Cardiac muscle cell (in vitro differentiated cells and primary cell): ENCODE data around the gene ZP4. TPM values are rescaled to one million over a fixed set of nuclear protein-coding genes. Genes with fewer than 3 reads are reported as not detected.

Experiments used
- DNase-seq, 2 donors: peaks; one replicate each; pipeline versions ENCODE4 v3.0.0 to v3.0.0-alpha.2; 2010 to 2017; ENCODE audit warnings: low read depth in 1 of 2, low spot score in 1 of 2
- H3K27ac ChIP-seq: fragments of 200-600 bp; sonication (generic); 2 replicates; pipeline ENCODE4 v1.5.1; 2016
- H3K27me3 ChIP-seq: fragments of 200-600 bp; sonication (generic); 2 replicates; pipeline ENCODE4 v1.6.0; 2016; ENCODE audit warnings: control low read depth
- H3K36me3 ChIP-seq: fragments of 200-600 bp; sonication (generic); 2 replicates; pipeline ENCODE4 v1.5.1; 2016; ENCODE audit warnings: control low read depth
- H3K4me1 ChIP-seq: fragments of 200-600 bp; sonication (generic); 2 replicates; pipeline ENCODE4 v1.8.1; 2017; ENCODE audit warnings: low read depth, mild to moderate bottlenecking, mixed run types
- H3K4me3 ChIP-seq: fragments of 200-600 bp; sonication (generic); 2 replicates; pipeline ENCODE4 v1.5.1; 2016; ENCODE audit warnings: mild to moderate bottlenecking
- H3K9me3 ChIP-seq: fragments of 200-600 bp; sonication (generic); 2 replicates; pipeline ENCODE4 v1.5.1; 2017; ENCODE audit warnings: low read depth, mild to moderate bottlenecking, control low read depth
- CTCF ChIP-seq: IDR thresholded peaks from 2 replicates; pipeline ENCODE4 v1.5.1; 2012; ENCODE audit warnings: low read depth, mild to moderate bottlenecking, low read length
- polyA plus RNA-seq: library from polyadenylated mRNA; unstranded; fragments of >200 nt; fragmentation: Nextera tagmentation; extraction: Ambion mirVana; gene quantifications from 2 replicates; pipeline ENCODE4 v1.2.1, GENCODE V29; 2016
- total RNA-seq: library from RNA; depleted of rRNA; stranded (reverse); fragments of >200 nt; gene quantifications from 2 replicates; pipeline ENCODE4 v1.2.3, GENCODE V29; 2016

The ZP4 gene
- total and polyA plus RNA-seq, 2 experiments from 2014 or later = not detected

GRCh38 chr1:237834048-237834447, 56.7 kb downstream of the ZP4 start:
- Histone ChIP-seq H3K27ac (peak overlapping the region; percentile 50), H3K9me3 (no peaks in the 10 kb centered on the region), H3K4me1 (peaks cover 6% of the 10 kb centered on the region), H3K27me3 (no peaks in the 10 kb centered on the region), H3K36me3 (peaks cover 33% of the 10 kb centered on the region), H3K4me3 (no peak overlapping the region)
- DNase-seq = no peak
- no peak for TF ChIP-seq CTCF

- Histone ChIP-seq H3K4me3 (no peak overlapping the region), H3K27me3 (no peaks in the 10 kb centered on the region), H3K4me1 (peaks cover 6% of the 10 kb centered on the region), H3K27ac (no peak overlapping the region), H3K9me3 (no peaks in the 10 kb centered on the region), H3K36me3 (peaks cover 42% of the 10 kb centered on the region)
- TF ChIP-seq CTCF = no peak
- no peak for DNase-seq
These were observed 57.9 kb downstream of the ZP4 start for GRCh38 chr1:237832858-237833257.
